ENCODE data around the gene FRMD8.

The FRMD8 gene

DNA sequence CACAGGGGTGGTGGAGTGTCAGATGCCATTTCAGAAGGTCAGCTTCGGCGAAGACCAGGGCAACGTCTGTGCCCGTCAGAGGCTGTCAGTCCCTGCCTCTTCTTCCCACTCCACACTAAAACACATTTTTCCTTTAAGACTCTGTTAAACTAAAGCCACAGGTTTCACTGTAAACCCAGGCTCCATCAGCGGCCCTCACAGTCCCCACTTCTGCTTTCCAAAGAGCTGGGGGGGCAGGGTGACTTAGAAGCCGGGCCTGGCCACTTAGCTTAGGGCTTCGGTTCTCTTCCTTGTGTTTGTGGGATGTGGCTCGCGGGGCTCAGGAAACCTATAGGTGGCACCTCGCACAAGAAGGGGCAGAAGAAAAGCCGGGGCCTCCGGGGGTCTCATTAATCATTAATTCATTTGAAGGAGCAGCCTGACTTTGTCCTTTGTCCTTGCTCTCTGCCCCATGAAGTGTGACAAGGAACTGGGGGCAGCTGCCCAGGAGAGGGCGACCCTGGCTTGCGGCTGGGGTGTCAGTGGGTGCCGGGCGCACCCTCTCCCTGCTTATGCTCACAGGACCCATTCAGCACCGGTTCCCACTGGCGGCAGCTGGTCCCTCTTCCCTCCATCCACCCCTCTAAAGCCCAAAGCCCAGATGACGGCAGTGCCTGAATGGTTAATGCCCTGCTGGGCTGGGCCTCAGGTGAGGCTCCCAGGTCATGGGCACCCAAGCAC lies 8.1 kb upstream of the FRMD8 start:
- H3K9ac ChIP-seq (ENCODE audit: low read depth, low read length), result no peak overlapping the region
- no peak overlapping the region for H3K27ac ChIP-seq (ENCODE audit: low read length)
- no peaks in the 10 kb centered on the region; the same call in 1 of the 2 replicates for H3K4me1 ChIP-seq (ENCODE audit: insufficient read depth, low read length)

DNA sequence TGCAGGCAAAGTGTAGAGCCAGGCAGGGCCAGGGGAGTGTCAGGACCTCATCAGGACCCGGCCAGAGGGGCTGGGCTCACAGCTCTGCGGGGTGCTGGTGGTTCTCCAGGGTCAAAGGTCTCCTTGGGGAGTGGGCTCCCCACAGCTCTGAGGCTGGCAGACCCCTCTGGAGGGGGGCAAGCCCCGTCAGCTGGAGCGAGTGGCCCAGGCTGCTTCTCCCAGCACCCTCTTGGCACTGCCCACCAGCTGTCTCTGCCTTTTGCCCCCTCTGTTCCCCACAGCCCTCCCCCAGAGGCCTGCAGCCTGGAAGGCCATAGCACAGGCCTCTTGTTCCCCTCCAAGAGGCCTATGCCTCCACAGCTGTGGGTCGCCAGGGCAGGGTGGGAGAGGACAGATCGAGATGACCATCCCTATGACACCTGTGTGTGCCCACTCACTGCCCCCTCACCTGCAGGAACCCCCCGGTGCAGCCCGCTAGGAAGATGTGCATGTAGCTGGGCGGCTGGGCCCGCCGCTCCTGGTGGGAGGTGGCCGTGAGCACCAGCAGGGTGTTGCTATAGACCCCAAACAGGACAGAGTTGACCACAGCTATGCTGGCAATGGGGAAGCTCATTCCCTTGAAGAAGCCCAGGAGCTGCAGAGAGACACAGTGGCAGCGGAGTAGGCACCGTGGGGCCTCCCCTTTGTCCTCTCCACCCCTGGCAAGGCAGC lies 7.4 kb upstream of the FRMD8 start:
- no peaks in the 10 kb centered on the region for H3K36me3 ChIP-seq (ENCODE audit: insufficient read depth, low read depth, low read length)
- H3K9me3 ChIP-seq (ENCODE audit: insufficient read depth, low read depth, low read length), result no peaks in the 10 kb centered on the region
- H3K27ac ChIP-seq (ENCODE audit: low read length), result no peak overlapping the region
- no peak overlapping the region for H3K9ac ChIP-seq (ENCODE audit: low read depth, low read length)
- H3K4me1 ChIP-seq (ENCODE audit: insufficient read depth, low read length), result no peaks in the 10 kb centered on the region; the same call in 1 of the 2 replicates
- no peak overlapping the region for H3K4me3 ChIP-seq (ENCODE audit: low read length)
- H3K27me3 ChIP-seq (ENCODE audit: insufficient read depth, low read length), result no peaks in the 10 kb centered on the region

More for the DNA sequence above, 8.1 kb upstream of the FRMD8 start:
- no peak overlapping the region for H3K4me3 ChIP-seq (ENCODE audit: low read length)
- no peaks in the 10 kb centered on the region for H3K36me3 ChIP-seq (ENCODE audit: insufficient read depth, low read depth, low read length)
- H3K27me3 ChIP-seq (ENCODE audit: insufficient read depth, low read length), result no peaks in the 10 kb centered on the region
- H3K9me3 ChIP-seq (ENCODE audit: insufficient read depth, low read depth, low read length), result no peaks in the 10 kb centered on the region

DNA sequence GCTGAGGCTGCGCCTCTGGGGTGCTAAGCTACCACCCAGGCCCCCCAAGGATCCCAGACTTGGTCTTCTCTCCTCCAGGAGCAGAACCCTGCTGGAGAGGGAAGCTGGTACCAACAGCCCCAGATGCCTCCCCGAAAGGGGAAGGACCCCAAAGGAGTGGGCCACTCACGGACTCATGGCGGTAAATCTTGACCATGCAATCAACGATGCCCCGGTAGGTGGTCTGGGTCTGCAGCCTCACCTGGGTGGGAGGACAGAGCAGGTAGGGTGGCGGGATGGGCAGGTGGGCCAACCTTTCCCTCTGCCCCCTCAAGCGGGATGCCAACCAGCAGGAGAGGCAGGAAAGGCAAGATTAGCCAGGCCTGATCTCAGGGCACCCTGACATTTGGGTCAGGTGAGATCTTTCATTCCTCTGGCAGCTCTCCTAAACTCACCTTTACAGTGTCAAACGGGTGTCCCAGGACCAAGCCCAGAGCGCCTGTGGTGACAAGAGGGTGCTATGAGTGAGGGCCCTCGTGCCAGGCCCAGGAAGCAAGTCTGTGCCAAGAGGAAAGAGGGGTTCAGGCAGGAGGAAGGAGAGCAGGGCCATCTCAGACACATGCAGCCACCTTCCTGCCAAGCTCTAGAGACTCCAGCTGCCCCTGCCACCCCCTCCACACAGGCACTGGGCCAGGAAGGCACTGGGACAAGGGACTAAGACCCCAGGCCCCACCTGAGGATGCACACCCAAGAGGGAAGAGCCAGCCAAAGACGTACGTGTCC lies 6.6 kb upstream of the FRMD8 start:
- Histone ChIP-seq H3K36me3 (ENCODE audit: insufficient read depth, low read depth, low read length) (no peaks in the 10 kb centered on the region), H3K27me3 (ENCODE audit: insufficient read depth, low read length) (no peaks in the 10 kb centered on the region), H3K4me1 (ENCODE audit: insufficient read depth, low read length) (no peaks in the 10 kb centered on the region; the same call in 1 of the 2 replicates), H3K9me3 (ENCODE audit: insufficient read depth, low read depth, low read length) (no peaks in the 10 kb centered on the region), H3K27ac (ENCODE audit: low read length) (no peak overlapping the region), H3K9ac (ENCODE audit: low read depth, low read length) (no peak overlapping the region), H3K4me3 (ENCODE audit: low read length) (no peak overlapping the region)

DNA sequence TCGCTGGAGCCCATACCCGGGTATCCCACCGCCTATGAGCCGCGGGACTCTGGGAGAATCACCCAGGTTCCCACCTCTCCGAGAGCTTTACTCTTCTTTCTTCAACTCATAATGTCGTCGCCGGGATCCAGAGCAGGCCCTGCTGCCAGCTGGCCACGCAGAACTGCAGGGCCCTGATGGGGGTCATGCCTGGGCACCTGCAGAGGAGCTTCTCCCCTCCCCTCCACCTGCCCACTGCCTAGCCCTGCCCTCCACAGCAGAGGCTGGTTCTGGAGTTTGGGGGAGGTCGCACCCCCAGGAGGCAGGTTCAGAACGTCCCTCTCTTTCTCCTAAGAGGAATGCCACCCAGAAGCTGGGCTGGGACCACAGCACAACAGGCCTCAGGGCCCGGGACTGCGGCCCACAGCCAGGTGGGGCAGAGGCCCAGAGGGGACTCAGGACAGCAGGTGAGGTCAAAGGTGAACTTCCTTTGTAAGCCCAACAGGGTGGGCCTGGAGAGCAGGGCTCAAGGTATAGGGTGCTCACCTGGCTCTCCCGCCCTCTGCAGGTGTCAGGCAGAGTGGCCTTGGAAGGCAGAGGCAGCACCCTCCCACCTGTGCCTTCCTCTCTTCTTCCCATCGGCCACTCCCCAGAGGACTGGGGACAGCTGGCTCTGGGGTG lies 5.8 kb upstream of the FRMD8 start:
- Histone ChIP-seq H3K4me3 (ENCODE audit: low read length) (no peak overlapping the region), H3K4me1 (ENCODE audit: insufficient read depth, low read length) (no peaks in the 10 kb centered on the region; the same call in 1 of the 2 replicates), H3K27me3 (ENCODE audit: insufficient read depth, low read length) (no peaks in the 10 kb centered on the region), H3K27ac (ENCODE audit: low read length) (no peak overlapping the region), H3K9me3 (ENCODE audit: insufficient read depth, low read depth, low read length) (no peaks in the 10 kb centered on the region), H3K9ac (ENCODE audit: low read depth, low read length) (no peak overlapping the region), H3K36me3 (ENCODE audit: insufficient read depth, low read depth, low read length) (no peaks in the 10 kb centered on the region)

DNA sequence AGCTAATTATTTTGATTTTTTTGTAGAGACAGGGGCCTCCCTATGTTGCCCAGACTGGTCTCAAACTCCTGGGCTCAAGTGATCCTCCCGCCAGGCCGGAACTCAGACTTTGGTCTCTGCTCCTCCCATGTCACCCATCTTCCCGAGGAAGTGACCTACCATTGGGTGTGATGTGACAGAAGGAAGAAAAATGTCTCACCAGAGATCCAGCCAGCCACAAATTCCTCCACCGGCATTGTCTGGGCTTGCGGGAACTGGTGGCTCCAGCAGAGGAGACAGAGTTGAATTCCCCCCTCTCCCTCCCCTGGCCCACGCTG lies 4.8 kb upstream of the FRMD8 start:
- Histone ChIP-seq H3K27me3 (ENCODE audit: insufficient read depth, low read length) (no peaks in the 10 kb centered on the region; the same call in 1 of the 2 replicates), H3K9ac (ENCODE audit: low read depth, low read length) (no peak overlapping the region), H3K4me1 (ENCODE audit: insufficient read depth, low read length) (no peaks in the 10 kb centered on the region; the same call in 1 of the 2 replicates), H3K9me3 (ENCODE audit: insufficient read depth, low read depth, low read length) (no peaks in the 10 kb centered on the region), H3K4me3 (ENCODE audit: low read length) (no peak overlapping the region), H3K36me3 (ENCODE audit: insufficient read depth, low read depth, low read length) (no peaks in the 10 kb centered on the region), H3K27ac (ENCODE audit: low read length) (peak overlapping the region; percentile 30)

DNA sequence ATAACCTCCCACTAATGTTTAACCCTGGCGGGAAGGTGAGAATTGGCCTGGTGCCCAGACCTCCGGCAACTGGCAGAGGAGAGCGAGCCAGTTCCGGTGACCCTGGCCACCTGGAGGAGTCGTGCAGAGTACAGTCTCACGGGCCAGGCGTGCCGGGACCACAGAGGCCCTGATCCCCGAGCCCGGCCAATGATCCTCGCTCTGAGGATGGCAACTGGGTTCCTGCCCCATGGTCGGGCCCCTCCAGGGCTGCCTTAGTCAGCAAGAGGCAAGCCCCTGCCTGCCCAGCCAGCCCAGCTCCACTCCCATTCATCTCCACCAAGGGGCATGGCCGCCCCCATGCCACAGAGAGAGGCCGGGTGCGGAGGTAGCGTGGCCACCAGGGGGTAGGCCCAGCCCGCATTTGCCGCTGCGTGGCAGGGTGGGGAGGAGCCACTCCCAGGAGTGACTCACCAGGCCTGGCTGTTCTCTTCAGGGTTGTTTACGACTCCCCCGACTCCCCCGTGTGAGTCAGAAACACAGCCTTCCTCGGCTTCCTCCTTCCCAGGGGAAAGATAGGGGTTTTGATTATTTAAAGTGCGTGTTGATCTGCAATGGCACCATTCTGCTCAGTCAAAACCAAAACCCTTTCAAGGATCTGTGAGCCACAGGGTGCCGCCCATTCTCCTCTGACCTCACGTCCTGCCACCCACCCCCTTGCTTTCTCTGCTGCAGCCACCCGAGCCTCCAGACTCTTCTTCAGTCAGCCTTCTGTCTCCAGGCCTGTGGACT lies 4.2 kb upstream of the FRMD8 start, which contains the start of gene SLC25A45:
SLC25A45 (minus strand) TSS at position 614 of the 771 bp plus-strand sequence. CDS start 695 bp downstream, outside the sequence.
- no peaks in the 10 kb centered on the region for H3K9me3 ChIP-seq (ENCODE audit: insufficient read depth, low read depth, low read length)
- H3K27ac ChIP-seq (ENCODE audit: low read length), result peak within 1 kb of the TSS; percentile 30
- H3K4me1 ChIP-seq (ENCODE audit: insufficient read depth, low read length), result no peaks in the 10 kb centered on the region; the same call in 1 of the 2 replicates
- no peaks in the 10 kb centered on the region for H3K36me3 ChIP-seq (ENCODE audit: insufficient read depth, low read depth, low read length)
- peaks cover 5% of the 10 kb centered on the region; the same call in 1 of the 2 replicates for H3K27me3 ChIP-seq (ENCODE audit: insufficient read depth, low read length)
- H3K4me3 ChIP-seq (ENCODE audit: low read length), result peak within 1 kb of the TSS; percentile 42; the same call in 1 of the 2 replicates
- H3K9ac ChIP-seq (ENCODE audit: low read depth, low read length), result no peak within 1 kb of the TSS

DNA sequence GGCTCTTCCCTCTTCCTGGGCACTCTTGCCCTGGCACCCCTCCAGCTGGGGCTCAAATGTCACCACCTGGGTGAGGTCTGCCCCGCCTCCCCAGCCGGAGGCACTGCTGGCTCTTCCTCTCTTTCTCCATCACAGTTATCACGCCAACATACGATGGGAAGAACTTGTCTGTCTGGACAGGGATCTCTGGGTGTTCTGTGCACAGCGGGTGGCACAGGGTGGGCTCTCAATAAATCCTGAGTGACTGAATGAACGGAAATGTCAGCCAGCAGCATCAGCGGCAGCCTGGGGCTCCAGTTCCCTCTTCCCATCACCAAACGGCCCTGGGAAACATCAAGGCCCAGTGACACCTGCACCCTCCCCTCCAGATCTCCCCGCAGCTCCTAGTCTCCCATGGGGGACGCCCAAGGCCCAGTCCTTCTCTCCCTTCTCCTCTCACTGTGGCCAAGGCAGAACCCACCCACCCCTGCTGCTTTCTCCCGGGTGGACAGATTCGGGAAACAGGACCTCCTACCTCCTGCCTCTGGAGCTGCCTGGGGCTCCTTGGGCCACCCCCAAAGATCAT lies 3.6 kb upstream of the FRMD8 start:
- Histone ChIP-seq H3K9me3 (ENCODE audit: insufficient read depth, low read depth, low read length) (no peaks in the 10 kb centered on the region), H3K27me3 (ENCODE audit: insufficient read depth, low read length) (peaks cover 5% of the 10 kb centered on the region; the same call in 1 of the 2 replicates), H3K4me1 (ENCODE audit: insufficient read depth, low read length) (no peaks in the 10 kb centered on the region; the same call in 1 of the 2 replicates), H3K9ac (ENCODE audit: low read depth, low read length) (no peak overlapping the region), H3K4me3 (ENCODE audit: low read length) (peak overlapping the region; percentile 42; the same call in 1 of the 2 replicates), H3K27ac (ENCODE audit: low read length) (no peak overlapping the region), H3K36me3 (ENCODE audit: insufficient read depth, low read depth, low read length) (no peaks in the 10 kb centered on the region)

DNA sequence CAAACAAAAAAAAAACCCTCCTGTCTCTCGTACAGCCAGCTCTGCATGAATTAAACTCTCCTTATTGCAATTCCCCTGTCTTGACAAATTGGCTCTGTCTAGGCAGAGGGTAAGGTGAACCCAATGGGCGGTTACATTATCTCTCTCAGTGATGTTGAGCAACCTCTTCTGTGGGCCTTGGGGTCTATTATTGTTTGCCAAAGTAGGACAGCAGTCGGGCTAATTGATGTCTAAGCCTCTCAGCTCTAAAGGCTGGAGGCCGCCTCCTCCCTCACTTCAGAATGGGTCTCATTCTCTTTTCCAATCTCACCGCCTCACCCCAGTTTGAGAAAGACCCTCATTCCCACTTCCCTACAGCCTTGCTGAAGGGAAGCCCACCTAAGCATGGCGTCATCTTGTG lies 2.7 kb upstream of the FRMD8 start:
- no peak overlapping the region for H3K9ac ChIP-seq (ENCODE audit: low read depth, low read length)
- H3K27ac ChIP-seq (ENCODE audit: low read length), result no peak overlapping the region
- H3K4me3 ChIP-seq (ENCODE audit: low read length), result no peak overlapping the region
- no peaks in the 10 kb centered on the region for H3K9me3 ChIP-seq (ENCODE audit: insufficient read depth, low read depth, low read length)
- peaks cover 5% of the 10 kb centered on the region; the same call in 1 of the 2 replicates for H3K27me3 ChIP-seq (ENCODE audit: insufficient read depth, low read length)
- H3K36me3 ChIP-seq (ENCODE audit: insufficient read depth, low read depth, low read length), result no peaks in the 10 kb centered on the region
- H3K4me1 ChIP-seq (ENCODE audit: insufficient read depth, low read length), result no peaks in the 10 kb centered on the region; the same call in 1 of the 2 replicates

DNA sequence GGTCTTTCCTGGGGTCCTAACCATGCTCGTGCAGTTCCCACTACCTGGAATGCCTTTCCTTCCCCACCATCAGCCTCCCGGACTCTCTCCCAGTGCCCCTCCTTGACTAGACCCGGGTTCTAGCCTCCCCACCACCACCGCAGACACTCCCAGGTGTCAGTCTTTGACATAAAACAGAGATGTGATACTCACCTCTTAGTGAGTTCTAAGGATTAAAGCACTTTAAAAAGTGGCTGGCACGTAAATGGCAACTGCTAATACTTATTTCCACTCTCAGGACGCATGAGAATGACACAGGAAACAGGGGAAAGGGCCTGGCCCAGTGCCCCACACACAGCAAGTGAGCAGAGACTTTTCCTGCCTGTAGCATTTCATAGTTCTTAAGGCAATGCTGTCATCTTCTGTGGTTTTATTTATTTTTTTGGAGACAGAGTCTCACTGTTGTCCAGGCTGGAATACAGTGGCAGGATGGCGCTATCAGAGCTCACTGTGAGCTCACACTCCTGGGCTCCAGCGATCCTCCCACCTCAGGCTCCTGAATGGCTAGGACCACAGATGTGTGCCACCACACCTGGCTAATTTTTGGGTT lies 2.0 kb upstream of the FRMD8 start:
- Histone ChIP-seq H3K27me3 (ENCODE audit: insufficient read depth, low read length) (peaks cover 5% of the 10 kb centered on the region; the same call in 1 of the 2 replicates), H3K36me3 (ENCODE audit: insufficient read depth, low read depth, low read length) (no peaks in the 10 kb centered on the region), H3K27ac (ENCODE audit: low read length) (no peak overlapping the region), H3K9me3 (ENCODE audit: insufficient read depth, low read depth, low read length) (no peaks in the 10 kb centered on the region), H3K4me1 (ENCODE audit: insufficient read depth, low read length) (no peaks in the 10 kb centered on the region; the same call in 1 of the 2 replicates), H3K9ac (ENCODE audit: low read depth, low read length) (no peak overlapping the region), H3K4me3 (ENCODE audit: low read length) (no peak overlapping the region)

DNA sequence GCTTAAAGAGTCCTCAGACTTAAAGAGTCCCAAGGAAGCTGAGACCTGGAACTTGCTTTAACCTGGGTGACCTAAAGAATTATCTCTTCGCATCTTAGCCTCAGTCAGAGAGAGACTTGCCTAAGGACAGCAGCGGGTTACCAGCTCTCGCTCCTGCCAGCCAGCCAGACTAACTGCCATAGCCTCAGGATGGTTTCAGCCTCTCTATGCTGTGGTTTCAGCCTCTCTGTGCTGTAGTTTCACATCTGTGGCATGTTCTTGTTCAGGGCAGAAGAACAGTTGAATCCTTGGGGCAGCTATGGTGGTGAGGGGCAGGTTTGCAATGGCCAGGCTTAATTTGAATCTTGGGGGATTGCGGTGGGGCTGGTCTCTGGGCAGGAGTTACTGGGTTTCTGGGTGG lies 2.3 kb downstream of the FRMD8 start:
- Histone ChIP-seq H3K9me3 (ENCODE audit: insufficient read depth, low read depth, low read length) (no peaks in the 10 kb centered on the region), H3K36me3 (ENCODE audit: insufficient read depth, low read depth, low read length) (no peaks in the 10 kb centered on the region), H3K27ac (ENCODE audit: low read length) (no peak overlapping the region), H3K27me3 (ENCODE audit: insufficient read depth, low read length) (peaks cover 5% of the 10 kb centered on the region; the same call in 1 of the 2 replicates), H3K4me3 (ENCODE audit: low read length) (no peak overlapping the region), H3K4me1 (ENCODE audit: insufficient read depth, low read length) (peaks cover 5% of the 10 kb centered on the region; the same call in 1 of the 2 replicates), H3K9ac (ENCODE audit: low read depth, low read length) (no peak overlapping the region)

Data from iPS-20b (cell line).